GM12864 (cell line): ENCODE measurements around the gene CRACDL.

ENCODE experiments used
- DNase-seq: peaks from one replicate; pipeline ENCODE4 v3.0.0-alpha.2; 2011; ENCODE audit warnings: low read depth
- H3K4me3 ChIP-seq: 2 replicates; pipeline ENCODE4 v1.5.1; 2011; ENCODE audit warnings: mild to moderate bottlenecking, low read depth, low read length, control low read depth
- CTCF ChIP-seq: IDR thresholded peaks from 2 replicates; pipeline ENCODE4 v1.5.1; 2011; ENCODE audit warnings: low read depth, mild to moderate bottlenecking, moderate library complexity, low read length, control low read depth, inconsistent platforms; ENCODE audit errors: missing control alignments

Gene CRACDL

GRCh38 chr2:98795891-98796676, 139.9 kb downstream of the CRACDL start:
- no peak for TF ChIP-seq CTCF

GRCh38 chr2:98793897-98794830, 141.9 kb downstream of the CRACDL start:
- no peak for TF ChIP-seq CTCF
- H3K4me3 ChIP-seq = no peak overlapping the region
- DNase-seq = no peak

More at GRCh38 chr2:98795891-98796676, 139.9 kb downstream of the CRACDL start:
- no peak for DNase-seq
- no peak overlapping the region for H3K4me3 ChIP-seq

- TF ChIP-seq CTCF = no peak
- no peak overlapping the region for H3K4me3 ChIP-seq
- no peak for DNase-seq
These were observed 142.8 kb downstream of the CRACDL start for GRCh38 chr2:98793275-98793674.

GRCh38 chr2:98790221-98790620, 145.8 kb downstream of the CRACDL start:
- TF ChIP-seq CTCF = no peak
- H3K4me3 ChIP-seq = no peak overlapping the region
- no peak for DNase-seq

GRCh38 chr2:98787700-98788099, 148.3 kb downstream of the CRACDL start:
- DNase-seq = no peak
- no peak overlapping the region for H3K4me3 ChIP-seq
- no peak for TF ChIP-seq CTCF

- no peak for DNase-seq
- H3K4me3 ChIP-seq = no peak overlapping the region
- TF ChIP-seq CTCF = no peak
These were observed 149.8 kb downstream of the CRACDL start for GRCh38 chr2:98786179-98786578.
